ENCODE data around the gene PDCD5. TPM values are rescaled to one million over a fixed set of nuclear protein-coding genes. Genes with fewer than 3 reads are reported as not detected.

PDCD5 gene
- total RNA-seq, 1 donor from 2014 or later = 115 TPM

Small RNAs within 50 kb of the gene (small RNA-seq; reads per million reads assigned to genes)
- not detected for gene SNORA68B

Other genes starting within 250 kb of the PDCD5 start
- gene ZNF507, start 235.6 kb upstream of the PDCD5 start, total RNA-seq = 27.5 TPM
- gene DPY19L3, start 175.4 kb upstream of the PDCD5 start, total RNA-seq = 10.3 TPM
- 32.4 TPM for gene ANKRD27, start 94.0 kb downstream of the PDCD5 start, total RNA-seq
- gene RGS9BP, start 94.7 kb downstream of the PDCD5 start, total RNA-seq = 0.49 TPM
- 12.5 TPM for gene NUDT19, start 110.6 kb downstream of the PDCD5 start, total RNA-seq
- 0.74 TPM for gene TDRD12, start 138.6 kb downstream of the PDCD5 start, total RNA-seq